K562 treated with DMSO at 1 percent for 48 hours (cell line): Measurements from ENCODE around the gene TFB1M. TPM values are rescaled to one million over a fixed set of nuclear protein-coding genes. Genes with fewer than 3 reads are reported as not detected.

Source experiments
- total RNA-seq: library from RNA; unstranded; fragments of 300-600 nt; gene quantifications from 2 replicates; pipeline ENCODE4 v1.2.3, GENCODE V29; 2022; ENCODE audit warnings: low replicate concordance; ENCODE audit errors: extremely low read depth

The TFB1M gene
- not detected in 2 replicates for total RNA-seq

DNA sequence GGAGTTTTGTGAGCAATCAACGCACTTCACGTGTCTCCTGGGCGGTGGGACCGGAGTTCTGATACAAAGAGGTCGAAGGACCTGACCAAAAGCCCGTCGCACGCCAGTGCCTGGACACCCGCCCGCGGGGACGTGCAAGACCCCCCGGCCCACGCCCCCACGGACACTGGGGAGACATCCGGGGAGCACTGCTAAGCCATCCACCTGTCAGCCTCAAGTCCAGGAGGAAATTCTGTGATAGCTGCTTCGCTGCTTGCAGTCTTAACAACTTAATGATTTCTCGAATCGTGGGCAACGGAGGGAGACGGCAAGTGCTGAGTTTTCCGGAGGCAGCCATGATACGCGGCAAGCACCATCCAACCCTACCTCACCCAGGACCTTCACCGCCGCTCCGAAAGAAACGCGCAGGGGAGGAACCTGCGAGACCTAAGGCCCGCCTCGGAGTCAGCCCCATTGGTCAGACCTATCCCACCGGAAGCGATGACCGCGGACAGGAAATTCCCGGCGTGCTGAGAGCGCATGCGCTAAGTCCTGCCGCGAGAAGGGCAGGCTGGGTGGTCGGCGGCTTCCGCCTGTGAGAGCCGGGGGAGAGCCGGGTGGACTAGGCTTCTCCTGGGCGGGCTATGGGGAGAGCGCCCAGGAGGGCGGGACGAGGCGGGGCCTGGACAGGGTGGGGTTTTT lies at the start of gene TFB1M:
Gene TFB1M (minus strand): TSS at position 393 of the 681 bp plus-strand sequence. CDS start 56 bp downstream, at position 337.

DNA sequence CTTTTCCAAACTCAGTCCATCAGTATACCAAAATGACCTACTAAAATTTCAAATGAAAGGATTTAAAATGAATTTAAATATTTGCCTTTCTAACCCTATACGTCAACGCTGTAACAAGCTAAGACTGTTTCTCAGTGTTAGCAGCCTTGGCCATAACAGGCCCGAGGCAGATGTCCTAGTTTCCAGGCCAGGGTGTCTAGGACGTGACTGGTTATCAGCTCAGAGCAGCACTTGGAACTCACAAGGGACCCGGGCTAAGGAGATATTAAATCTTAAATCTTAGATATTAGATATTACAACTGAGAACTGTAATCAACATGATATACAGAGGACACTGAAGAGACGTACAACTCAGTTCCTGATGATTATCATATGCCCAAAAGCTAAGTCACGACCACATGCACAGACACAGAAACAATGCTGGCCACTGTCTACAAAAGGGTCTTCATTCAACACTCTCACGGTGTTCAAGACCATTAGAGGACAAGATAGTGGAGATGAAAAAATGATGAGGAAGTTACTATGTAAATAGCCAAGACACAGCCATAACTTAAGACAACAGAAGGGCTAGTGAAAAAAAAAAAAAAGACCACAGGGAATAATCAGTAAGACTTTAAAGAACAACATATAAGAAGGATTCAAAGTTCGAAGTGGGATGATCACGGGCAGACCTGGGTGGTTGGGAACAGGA lies 50.8 kb downstream of the TFB1M start, which contains the start of gene CLDN20:
Gene CLDN20 (plus strand): TSS at position 641 of the 691 bp plus-strand sequence. CDS start 11,707 bp downstream, outside the sequence.

Other genes with a start within 250 kb of the TFB1M start
- gene CLDN20, start 50.5 kb downstream of the TFB1M start, total RNA-seq, result not detected in 2 replicates
- gene NOX3, start 141.4 kb upstream of the TFB1M start, total RNA-seq, result not detected in 2 replicates